Stimulated activated CD4-positive, alpha-beta T cell treated with anti-CD3 and anti-CD28 coated beads, Interleukin-1b, Interleukin-23, amount 100 ng/mL, for 4 hours (primary cell): ENCODE measurements around the gene TVP23C.
"Not testable (repeated sequence)": the region's sequence is repeated elsewhere in the genome, so short reads cannot be mapped to it uniquely, and the experiment has no call there.

Experiments
- DNase-seq, 2 donors: peaks; one replicate each; pipeline ENCODE4 v3.0.0-alpha.2; 2020; ENCODE audit warnings: low read depth in 2 of 2

The TVP23C gene

DNA sequence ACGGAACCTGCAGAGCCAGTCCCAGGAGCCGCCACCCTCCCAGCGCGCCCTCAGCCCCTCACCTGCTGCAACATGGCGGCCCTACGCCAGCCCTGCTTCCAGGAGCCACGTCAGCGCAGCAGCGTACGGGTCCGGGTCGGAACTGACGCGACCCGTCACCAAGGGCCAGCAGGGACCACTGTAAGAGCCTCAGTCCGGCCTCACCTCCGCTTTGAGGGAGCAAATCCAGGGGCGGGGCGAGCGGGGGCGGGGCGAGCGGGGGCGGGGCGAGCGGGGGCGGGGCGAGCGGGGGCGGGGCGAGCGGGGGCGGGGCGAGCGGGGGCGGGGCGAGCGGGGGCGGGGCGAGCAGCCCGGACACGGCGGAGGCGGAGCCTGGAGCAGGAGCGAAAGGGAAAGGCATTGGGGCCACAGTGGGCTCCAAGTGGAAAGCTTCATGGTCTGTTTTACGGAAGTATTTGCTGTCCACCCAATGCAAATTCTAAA, at the start of gene TVP23C:
Gene TVP23C, minus strand, starts transcription at position 109 of the 483 bp plus-strand sequence. Its CDS starts 35 bp downstream, at position 74.
- peak; percentile 38 to 54 for DNase-seq

GRCh38 chr17:15592960-15593359, 29.7 kb upstream of the TVP23C start:
- DNase-seq: not testable (repeated sequence)

DNA sequence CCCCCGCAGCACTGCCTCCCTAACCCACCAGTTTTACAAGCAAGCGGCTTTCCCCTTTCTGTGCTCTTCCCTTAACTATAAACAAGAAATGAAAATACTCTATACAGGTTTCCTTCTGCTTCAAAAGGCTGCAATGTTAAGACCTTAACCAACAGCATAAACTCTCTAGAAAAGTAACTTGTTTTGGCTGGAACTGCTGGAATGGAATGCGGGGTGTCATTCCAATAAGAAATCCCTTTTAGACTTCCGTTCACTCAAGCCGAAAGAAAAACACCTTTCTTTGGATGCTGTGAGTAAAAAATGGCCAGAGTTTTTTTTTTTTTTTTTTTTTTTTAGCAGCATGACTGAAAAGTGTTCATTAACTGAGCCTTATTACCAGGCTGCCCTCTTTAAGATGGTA, 28.7 kb upstream of the TVP23C start:
- not testable (repeated sequence) for DNase-seq

- DNase-seq: not testable (repeated sequence)
These were observed 27.6 kb upstream of the TVP23C start for GRCh38 chr17:15590844-15591243.

GRCh38 chr17:15589544-15590536, 26.6 kb upstream of the TVP23C start:
- DNase-seq: not testable (repeated sequence)

- not testable (repeated sequence) for DNase-seq
These were observed 24.7 kb upstream of the TVP23C start for GRCh38 chr17:15588017-15588416.

DNA sequence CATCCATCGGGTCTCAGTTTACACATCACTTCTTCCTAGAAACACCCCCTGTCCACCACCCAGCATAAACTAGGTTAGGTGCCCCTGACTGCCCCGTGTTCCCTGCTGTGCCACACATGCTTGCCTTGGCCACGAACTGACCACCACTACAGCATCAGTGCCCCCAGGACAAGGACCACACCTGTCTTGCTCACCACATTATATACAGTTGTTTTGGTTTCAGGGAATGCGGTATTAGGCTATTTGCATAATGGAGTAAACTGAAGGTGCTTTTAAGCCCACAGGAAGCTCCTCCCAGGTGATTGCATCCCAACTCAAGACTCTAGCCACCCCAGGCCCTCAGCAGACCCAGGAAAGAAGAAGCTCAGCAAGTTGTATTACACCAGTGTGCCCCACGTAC, 20.0 kb upstream of the TVP23C start:
- DNase-seq: not testable (repeated sequence)

GRCh38 chr17:15581462-15581861, 18.2 kb upstream of the TVP23C start:
- DNase-seq: not testable (repeated sequence)

DNA sequence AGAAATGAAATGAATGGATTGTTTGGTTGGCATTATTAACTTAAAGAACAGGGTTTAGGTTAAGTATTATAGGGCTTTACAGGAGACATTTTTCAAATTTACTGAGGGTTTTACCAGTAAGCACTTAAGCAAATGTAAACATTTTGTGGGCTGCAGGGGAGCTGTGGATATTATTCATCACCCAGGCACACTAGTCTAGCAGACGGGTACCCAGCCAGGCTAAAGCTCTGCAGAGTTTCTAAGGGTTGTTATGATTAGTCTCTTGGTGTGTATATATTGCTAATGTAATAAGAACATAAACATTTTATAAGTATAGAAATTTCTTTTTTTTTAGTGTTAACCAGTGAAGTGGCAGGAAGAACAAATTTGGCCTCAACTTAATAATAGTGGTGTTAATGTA, 13.6 kb upstream of the TVP23C start:
- DNase-seq: not testable (repeated sequence)

- DNase-seq: not testable (repeated sequence)
These were observed 11.4 kb upstream of the TVP23C start for GRCh38 chr17:15574660-15575059.

GRCh38 chr17:15573870-15574269, 10.6 kb upstream of the TVP23C start:
- not testable (repeated sequence) for DNase-seq

GRCh38 chr17:15562613-15563374, 489 bp downstream of the TVP23C start:
- peak in 1 of 2 donors; percentile 2 for DNase-seq

DNA sequence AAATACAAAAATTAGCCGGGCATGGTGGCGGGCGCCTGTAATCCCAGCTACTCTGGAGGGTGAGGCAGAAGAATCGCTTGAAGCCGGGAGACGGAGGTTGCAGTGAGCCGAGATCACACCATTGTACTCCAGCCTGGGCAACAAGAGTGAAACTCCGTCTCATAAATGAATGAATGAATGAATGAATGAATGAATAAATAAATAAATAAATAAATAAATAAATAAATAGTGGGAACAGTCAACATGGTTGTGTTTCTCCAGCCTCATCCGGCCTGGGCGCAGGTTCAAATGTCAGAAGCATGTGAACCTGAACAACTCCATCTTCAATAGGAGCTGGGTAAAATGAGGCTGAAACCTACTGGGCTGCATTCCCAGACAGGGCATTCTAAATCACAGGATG, 1.8 kb downstream of the TVP23C start:
- DNase-seq: not testable (repeated sequence)

- not testable (repeated sequence) for DNase-seq
These were observed 4.7 kb downstream of the TVP23C start for GRCh38 chr17:15558403-15559105.

DNA sequence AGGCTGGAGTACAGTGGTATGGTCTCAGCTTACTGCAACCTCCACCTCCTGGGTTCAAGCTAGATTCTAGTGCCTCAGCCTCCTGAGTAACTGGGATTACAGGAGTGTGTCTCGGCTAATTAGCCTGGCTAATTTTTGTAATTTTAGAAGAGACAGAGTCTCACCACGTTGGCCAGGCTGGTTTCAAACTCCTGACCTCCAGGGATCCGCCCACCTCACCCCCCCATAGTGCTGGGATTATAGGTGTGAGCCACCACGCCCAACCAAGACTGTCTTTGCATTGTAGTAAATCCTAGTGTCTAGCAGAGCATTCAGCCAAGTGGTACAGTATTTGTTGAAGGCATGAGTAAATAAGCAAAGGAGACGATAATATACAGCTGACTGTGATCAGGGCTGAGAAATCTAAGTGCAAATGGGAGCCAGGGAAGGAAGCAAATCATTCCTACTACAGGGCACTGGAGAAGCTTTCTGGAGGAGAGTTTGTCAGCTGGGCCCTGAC, 5.9 kb downstream of the TVP23C start:
- not testable (repeated sequence) for DNase-seq

DNA sequence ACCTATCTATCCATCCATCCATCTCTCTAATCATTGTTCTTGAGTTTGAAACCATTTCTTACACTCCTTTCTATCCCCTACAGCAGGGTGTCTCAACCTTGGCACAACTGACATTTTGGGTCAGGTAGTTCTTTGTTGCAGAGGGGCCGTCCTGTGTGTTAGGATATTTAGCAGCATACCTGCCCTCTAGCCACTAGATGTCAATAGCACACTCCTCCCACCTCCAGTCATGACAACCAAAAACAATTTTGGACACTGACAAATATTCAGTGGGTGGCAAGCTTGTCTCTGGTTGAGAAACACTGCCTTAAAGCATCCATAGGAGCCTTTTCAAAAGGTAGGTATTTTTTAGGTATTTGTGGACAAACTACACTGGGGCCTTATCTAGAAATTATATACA, 10.4 kb downstream of the TVP23C start:
- not testable (repeated sequence) for DNase-seq

DNA sequence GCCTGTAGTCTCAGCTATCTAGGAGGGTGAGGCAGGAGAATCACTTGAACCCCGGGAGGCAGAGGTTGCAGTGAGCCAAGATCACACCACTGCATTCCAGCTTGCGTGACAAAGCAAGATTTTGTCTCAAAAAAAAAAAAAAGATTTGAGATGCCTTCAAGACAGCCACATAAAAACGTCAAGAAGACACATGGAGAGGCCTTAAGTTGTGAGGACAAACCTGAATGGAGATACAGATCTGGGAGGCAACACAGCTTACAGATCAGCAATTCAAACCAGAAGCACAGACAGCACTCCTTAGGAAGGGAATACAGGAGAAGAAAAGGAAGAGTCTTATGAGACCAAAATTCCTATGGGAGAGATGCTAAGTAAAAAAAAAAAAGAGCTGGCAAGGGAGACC, 13.7 kb downstream of the TVP23C start:
- not testable (repeated sequence) for DNase-seq

DNA sequence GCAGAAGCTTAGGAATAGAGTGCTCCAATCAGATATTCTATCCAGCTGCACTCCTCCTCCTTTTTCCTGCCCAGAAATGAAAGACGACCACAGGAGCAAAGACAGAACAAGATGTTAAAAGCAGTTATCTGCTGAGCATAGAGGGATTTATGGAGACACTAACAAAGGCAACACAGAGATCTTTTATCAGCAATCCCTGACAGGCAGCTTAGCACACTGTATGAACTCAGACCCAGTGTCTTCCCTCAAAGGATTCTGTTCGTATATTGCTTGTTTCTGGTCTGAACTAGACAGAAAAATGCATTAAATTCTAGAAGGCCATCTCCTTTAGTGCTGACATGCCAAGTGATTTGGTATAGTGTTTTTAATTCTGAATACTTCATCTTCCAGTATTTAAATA, 16.7 kb downstream of the TVP23C start:
- not testable (repeated sequence) for DNase-seq

DNA sequence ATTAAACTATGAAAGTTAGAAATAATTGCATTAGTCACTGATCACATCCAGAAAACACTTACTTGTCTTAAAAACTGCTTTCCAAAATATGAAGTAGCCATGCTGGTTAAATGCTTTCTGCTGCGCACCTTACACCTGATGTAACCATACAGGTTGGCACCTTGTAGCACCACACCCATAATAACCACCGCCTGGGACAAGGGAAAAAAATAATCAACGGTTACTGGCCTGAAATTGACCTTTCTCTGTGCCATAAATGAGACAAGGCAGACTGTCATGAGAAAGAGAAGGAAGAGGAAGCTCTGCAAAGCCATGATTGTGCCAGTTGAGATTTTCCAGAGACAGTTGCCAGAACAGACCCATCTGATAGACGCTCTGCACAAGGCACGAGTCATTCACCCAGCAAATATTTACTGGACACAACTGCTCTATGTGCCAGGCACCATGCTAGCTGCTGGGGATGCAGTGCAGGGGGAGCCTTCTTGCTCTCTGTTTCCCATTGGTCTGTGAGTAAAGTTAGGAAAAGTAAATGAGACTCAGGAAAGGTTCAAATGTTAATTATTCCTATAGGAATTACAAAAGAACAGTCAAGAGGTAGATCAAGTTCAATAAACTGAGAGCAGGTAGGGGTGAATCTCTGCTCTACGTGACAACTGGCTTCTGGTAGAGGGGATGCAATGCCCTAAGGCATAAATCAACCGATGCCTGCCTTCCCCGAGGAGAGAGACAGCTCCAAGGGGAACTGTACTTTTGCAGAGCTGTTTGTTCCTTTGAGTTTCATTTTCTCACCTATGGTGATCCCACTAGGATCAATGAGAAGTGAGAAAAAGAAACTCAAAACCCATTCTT, 22.7 kb downstream of the TVP23C start:
- DNase-seq: not testable (repeated sequence)

GRCh38 chr17:15533122-15533521, 30.2 kb downstream of the TVP23C start:
- DNase-seq: not testable (repeated sequence)
